BE2C (cell line): ENCODE data around the gene NME2.

Experiments used
- DNase-seq: peaks from one replicate; pipeline ENCODE4 v3.0.0-alpha.2; 2020
- H3K27me3 ChIP-seq: fragments of 250-450 bp; sonication (Bioruptor Pico); 2 replicates; pipeline ENCODE4 v1.5.1; 2020; ENCODE audit warnings: mild to moderate bottlenecking
- H3K36me3 ChIP-seq: fragments of 250-450 bp; sonication (Bioruptor Pico); 2 replicates; pipeline ENCODE4 v1.5.1; 2020; ENCODE audit warnings: mild to moderate bottlenecking
- H3K4me1 ChIP-seq: fragments of 250-450 bp; sonication (Bioruptor Pico); 2 replicates; pipeline ENCODE4 v1.5.1; 2020
- H3K4me3 ChIP-seq: 2 replicates; pipeline ENCODE4 v1.5.1; 2011; ENCODE audit warnings: low read depth, low read length
- H3K9me3 ChIP-seq: fragments of 250-450 bp; sonication (Bioruptor Pico); 2 replicates; pipeline ENCODE4 v1.5.1; 2020
- CTCF ChIP-seq: IDR thresholded peaks from 2 replicates; pipeline ENCODE4 v1.5.1; 2012; ENCODE audit warnings: mild to moderate bottlenecking, low read depth, low read length

The NME2 gene

GRCh38 chr17:51188271-51188833 is 22.1 kb downstream of the NME2 start:
- DNase-seq, result no peak
- H3K27me3 ChIP-seq, result no peaks in the 10 kb centered on the region
- TF ChIP-seq CTCF, result no peak

DNA sequence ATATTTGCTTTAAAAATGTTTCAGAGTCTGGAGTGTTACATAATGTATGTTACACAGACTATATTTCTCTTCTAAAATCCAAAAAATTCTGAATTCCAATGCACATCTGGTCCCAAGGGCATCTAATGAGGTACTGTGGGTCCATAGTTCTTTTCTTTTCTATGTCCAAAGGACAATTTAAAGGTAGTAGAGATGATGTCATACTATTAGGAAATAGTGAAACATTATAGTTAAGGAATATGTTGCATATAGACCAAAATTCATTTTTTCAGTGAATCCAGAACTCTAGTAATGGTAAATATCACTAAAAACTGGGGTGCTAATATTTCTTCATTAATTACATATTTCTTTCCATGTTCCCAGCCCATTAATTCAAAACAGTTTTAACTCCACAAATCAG is 23.0 kb downstream of the NME2 start:
- H3K9me3 ChIP-seq, result no peaks in the 10 kb centered on the region
- H3K4me1 ChIP-seq, result peaks cover 5% of the 10 kb centered on the region
- no peaks in the 10 kb centered on the region for H3K27me3 ChIP-seq
- H3K4me3 ChIP-seq, result no peak overlapping the region
- DNase-seq, result no peak
- H3K36me3 ChIP-seq, result peaks cover 47% of the 10 kb centered on the region
- no peak for TF ChIP-seq CTCF

More at GRCh38 chr17:51188271-51188833, 22.1 kb downstream of the NME2 start:
- peaks cover 40% of the 10 kb centered on the region for H3K36me3 ChIP-seq
- H3K9me3 ChIP-seq, result no peaks in the 10 kb centered on the region
- H3K4me3 ChIP-seq, result no peak overlapping the region
- H3K4me1 ChIP-seq, result peaks cover 5% of the 10 kb centered on the region

- no peak for DNase-seq
- peaks cover 48% of the 10 kb centered on the region for H3K36me3 ChIP-seq
These were observed 23.4 kb downstream of the NME2 start for GRCh38 chr17:51189628-51190027.

GRCh38 chr17:51191895-51192294 is 25.7 kb downstream of the NME2 start:
- DNase-seq, result no peak
- no peaks in the 10 kb centered on the region for H3K4me1 ChIP-seq
- H3K9me3 ChIP-seq, result no peaks in the 10 kb centered on the region
- TF ChIP-seq CTCF, result no peak
- peaks cover 54% of the 10 kb centered on the region for H3K36me3 ChIP-seq
- H3K4me3 ChIP-seq, result no peak overlapping the region
- H3K27me3 ChIP-seq, result no peaks in the 10 kb centered on the region

More at GRCh38 chr17:51189628-51190027, 23.4 kb downstream of the NME2 start:
- Histone ChIP-seq H3K27me3 (no peaks in the 10 kb centered on the region), H3K4me3 (no peak overlapping the region), H3K4me1 (peaks cover under 1% of the 10 kb centered on the region), H3K9me3 (no peaks in the 10 kb centered on the region)
- no peak for TF ChIP-seq CTCF

DNA sequence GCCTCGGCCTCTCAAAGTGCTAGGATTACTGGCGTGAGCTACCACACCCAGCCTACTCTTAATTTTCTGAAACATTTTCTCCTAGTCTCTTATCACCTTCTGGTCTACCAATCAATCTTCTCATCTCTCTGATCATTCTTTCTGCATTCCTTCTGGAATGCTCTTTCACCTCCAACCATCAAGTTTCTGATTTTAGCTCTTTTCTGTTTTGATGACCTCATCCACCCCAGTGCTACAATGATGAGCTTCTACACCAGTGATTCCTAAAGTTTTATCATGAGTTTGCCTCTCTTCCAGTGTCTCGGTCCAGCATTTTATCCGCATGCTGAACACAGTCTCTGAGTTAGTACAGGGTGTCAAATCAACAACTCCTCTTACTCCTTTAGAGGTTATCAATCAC is 31.5 kb downstream of the NME2 start:
- DNase-seq, result no peak
- H3K36me3 ChIP-seq, result peaks cover 66% of the 10 kb centered on the region

More for the DNA sequence above, 31.5 kb downstream of the NME2 start:
- H3K9me3 ChIP-seq, result no peaks in the 10 kb centered on the region
- TF ChIP-seq CTCF, result no peak
- no peaks in the 10 kb centered on the region for H3K4me1 ChIP-seq
- no peaks in the 10 kb centered on the region for H3K27me3 ChIP-seq
- H3K4me3 ChIP-seq, result no peak overlapping the region
